Measurements from ENCODE around the gene SDK2.

SDK2 gene

GRCh38 chr17:73632513-73632912, 11.7 kb downstream of the SDK2 start:
- DNase-seq = no peak

- no peak for DNase-seq
Observed at GRCh38 chr17:73630965-73631595, 13.2 kb downstream of the SDK2 start.

GRCh38 chr17:73630531-73630930, 13.7 kb downstream of the SDK2 start:
- DNase-seq = no peak

GRCh38 chr17:73628642-73629552, 15.3 kb downstream of the SDK2 start:
- DNase-seq = no peak

- no peak for DNase-seq
Observed at GRCh38 chr17:73625991-73626673, 18.1 kb downstream of the SDK2 start.

GRCh38 chr17:73625006-73625405, 19.2 kb downstream of the SDK2 start:
- no peak for DNase-seq

GRCh38 chr17:73624496-73624988, 19.7 kb downstream of the SDK2 start:
- no peak for DNase-seq

- no peak for DNase-seq
Observed at GRCh38 chr17:73623818-73624217, 20.4 kb downstream of the SDK2 start.

GRCh38 chr17:73623247-73623646, 21.0 kb downstream of the SDK2 start:
- no peak for DNase-seq

- DNase-seq = no peak
Observed at GRCh38 chr17:73622381-73622780, 21.9 kb downstream of the SDK2 start.

- no peak for DNase-seq
Observed at GRCh38 chr17:73621685-73622084, 22.6 kb downstream of the SDK2 start.

- DNase-seq = no peak
Observed at GRCh38 chr17:73620414-73620813, 23.8 kb downstream of the SDK2 start.

GRCh38 chr17:73617501-73617900, 26.7 kb downstream of the SDK2 start:
- no peak for DNase-seq

GRCh38 chr17:73616873-73617404, 27.3 kb downstream of the SDK2 start:
- DNase-seq = no peak

- no peak for DNase-seq
Observed at GRCh38 chr17:73616120-73616872, 27.9 kb downstream of the SDK2 start.

- no peak for DNase-seq
Observed at GRCh38 chr17:73614256-73614655, 30.0 kb downstream of the SDK2 start.

GRCh38 chr17:73613271-73614233, 30.7 kb downstream of the SDK2 start:
- DNase-seq = no peak

GRCh38 chr17:73612031-73612472, 32.2 kb downstream of the SDK2 start:
- DNase-seq = no peak

GRCh38 chr17:73611630-73612029, 32.6 kb downstream of the SDK2 start:
- no peak for DNase-seq

- DNase-seq = no peak
Observed at GRCh38 chr17:73610331-73610911, 33.8 kb downstream of the SDK2 start.

GRCh38 chr17:73609758-73610157, 34.5 kb downstream of the SDK2 start:
- DNase-seq = no peak

Data from stimulated activated CD4-positive, alpha-beta T cell treated with anti-CD3 and anti-CD28 coated beads, Interleukin-12 subunit alpha, Interleukin-12 subunit beta, amount 100 ng/mL, for 4 hours (primary cell).